ENCODE results near the gene ADAMTS3.

The ADAMTS3 gene

GRCh38 chr4:72275381-72275780, 293.6 kb downstream of the ADAMTS3 start:
- no peak for DNase-seq

- DNase-seq, result no peak
Observed at GRCh38 chr4:72274251-72274650, 294.8 kb downstream of the ADAMTS3 start.

- DNase-seq, result no peak
Observed at GRCh38 chr4:72255269-72255668, 313.8 kb downstream of the ADAMTS3 start.

GRCh38 chr4:72243641-72244040, 325.4 kb downstream of the ADAMTS3 start:
- DNase-seq, result no peak

- DNase-seq, result no peak
Observed at GRCh38 chr4:72239487-72240116, 329.4 kb downstream of the ADAMTS3 start.

All from stimulated activated CD4-positive, alpha-beta T cell treated with anti-CD3 and anti-CD28 coated beads, Interleukin-15, amount 100 ng/mL, for 24 hours (primary cell).